NCI-H187 treated with DMSO at 0.1 percent for 48 hours (cell line): ENCODE measurements around the gene GABPB1.

Experiments used
- DNase-seq: peaks from one replicate; lab custom pipeline; 2025; lab: John Stamatoyannopoulos, UW

Gene GABPB1

DNA sequence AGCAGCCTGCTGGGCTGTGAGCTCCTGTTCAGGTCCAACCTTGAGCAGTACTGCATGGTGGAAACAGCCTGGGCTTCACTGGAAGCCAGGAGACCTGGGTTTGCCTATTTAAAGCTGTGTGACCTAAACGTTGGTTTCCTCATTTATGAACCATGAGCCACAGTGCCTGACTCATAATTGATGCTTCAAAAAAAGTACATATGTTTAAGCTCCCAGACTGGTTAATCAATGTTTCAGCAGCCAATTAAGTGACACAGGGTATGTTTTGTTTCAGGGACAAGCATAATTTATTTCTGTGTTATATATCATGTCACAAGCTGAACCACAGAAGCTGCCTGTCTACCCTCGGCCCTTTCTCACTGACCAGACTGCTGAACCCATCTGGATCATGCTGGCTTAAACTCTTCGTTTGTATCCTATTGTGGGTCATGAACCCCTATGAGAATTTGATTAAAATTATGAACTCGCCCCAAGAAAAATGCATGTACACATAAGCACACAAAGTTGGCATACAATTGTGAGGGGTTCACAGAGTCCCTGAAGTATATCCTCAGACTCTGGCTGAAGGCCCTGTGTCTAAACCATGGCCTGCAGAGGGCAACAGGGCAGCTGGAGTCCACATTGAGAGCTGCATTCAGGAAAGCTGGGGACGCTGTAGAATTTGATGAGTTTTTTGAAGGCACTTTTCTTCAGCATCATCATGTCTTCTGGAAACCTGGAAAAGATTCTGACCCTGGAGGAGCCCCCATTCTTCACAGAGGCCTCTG, 113.1 kb downstream of the GABPB1 start:
- DNase-seq, result no peak

DNA sequence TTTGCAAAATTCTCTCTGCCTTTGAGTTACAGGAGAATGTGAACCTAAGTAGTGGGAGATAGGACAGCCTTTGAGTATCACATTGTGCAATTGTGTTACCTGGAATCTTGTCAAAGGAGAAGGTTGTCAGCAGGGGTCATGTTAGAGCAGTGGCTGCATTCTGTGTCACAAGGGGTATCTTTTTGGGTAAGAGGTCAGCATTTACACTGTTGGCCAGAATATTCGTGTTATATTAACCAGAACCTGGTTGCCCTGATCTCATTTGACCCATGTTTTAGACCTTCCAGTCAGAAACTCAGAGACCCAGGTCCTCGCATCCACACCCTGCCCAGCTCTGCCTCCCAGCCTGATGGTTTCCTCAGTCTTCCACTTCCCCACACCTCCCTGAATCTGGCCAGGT, 116.7 kb downstream of the GABPB1 start:
- no peak for DNase-seq

- DNase-seq, result no peak
These were observed 118.6 kb downstream of the GABPB1 start for GRCh38 chr15:50236433-50236832.

GRCh38 chr15:50235794-50236193, 119.2 kb downstream of the GABPB1 start:
- no peak for DNase-seq

DNA sequence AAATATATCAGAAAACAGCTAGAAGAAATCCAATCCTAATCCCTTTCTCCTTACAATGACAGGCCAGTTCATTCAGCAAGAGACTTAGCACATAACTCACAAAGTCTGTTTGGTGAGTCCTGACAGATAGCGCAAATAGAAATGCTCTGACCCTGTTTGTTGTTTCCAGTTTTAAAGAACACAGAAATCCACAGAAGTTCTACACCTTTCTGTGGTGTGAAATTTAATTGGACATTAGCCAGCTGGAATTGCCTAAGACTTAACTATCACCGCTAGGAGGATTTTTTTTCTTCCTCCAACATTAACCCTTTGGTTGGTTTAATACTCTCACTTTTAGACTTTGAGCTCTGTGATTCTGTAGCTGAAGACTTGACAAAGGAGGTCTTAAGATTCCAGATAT, 120.2 kb downstream of the GABPB1 start:
- DNase-seq, result no peak

DNA sequence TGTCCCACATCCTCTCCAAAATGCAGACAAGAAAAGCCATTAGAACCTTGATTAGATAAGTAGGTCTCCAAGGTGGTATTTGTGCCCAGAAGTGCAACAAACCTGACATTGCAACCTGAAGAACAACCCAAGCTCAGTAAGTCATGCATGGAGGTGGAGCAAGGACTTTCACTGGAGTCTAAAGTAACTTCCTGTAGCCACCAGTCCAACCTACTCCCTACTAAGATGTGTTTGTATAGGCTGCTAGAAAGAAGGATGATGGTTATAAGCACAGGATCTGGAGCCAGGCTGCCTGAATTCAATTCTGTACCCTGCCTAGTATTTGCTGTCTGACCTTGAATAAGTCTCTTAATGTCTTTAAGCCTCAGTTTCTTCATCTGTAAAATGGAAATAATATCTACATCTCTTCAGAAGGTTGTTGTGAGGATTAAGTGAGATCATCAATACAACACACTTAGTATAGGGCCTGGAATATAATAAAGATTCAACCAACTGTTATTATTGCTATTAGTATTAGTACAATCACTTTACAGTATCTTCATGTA, 121.7 kb downstream of the GABPB1 start:
- DNase-seq, result no peak

DNA sequence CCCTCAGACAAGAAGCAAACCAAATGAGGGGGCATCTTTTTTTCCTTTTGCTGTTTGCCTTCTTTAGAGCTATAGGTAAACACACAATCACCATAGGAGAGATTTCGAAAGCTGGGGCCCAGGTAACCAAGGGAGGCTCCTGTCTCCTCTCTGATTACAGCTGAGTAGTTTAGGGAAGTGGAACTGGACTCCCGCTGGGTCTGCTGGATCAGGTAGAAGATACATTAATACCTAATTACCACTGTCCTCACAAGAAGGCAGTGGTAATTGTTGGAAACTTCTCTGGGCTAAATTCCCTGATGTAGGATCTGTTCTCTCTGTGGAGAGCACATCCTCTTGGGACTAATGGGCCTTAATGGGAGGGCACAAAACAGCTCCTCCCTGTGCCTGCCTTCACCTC, 122.2 kb downstream of the GABPB1 start:
- DNase-seq, result no peak

GRCh38 chr15:50231761-50232160, 123.2 kb downstream of the GABPB1 start:
- DNase-seq, result no peak

DNA sequence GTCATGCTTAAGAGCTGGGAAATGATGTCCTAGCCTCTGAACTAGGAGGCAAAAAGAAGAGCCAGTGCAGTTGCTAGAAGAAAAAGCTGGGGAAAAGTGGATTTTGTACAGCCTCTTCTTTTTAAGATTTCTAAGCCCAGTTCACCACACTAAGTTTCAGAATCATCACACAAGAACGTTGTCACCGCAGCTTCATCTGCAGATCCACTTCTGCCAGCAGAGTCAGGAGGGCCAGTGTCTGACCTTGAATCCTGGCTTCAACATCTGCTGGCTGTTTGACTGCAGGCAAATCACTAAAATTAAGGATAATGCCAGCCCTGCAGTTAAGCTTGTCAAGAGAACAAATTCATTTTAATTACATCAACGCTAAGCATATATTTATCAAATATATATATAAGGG, 125.7 kb downstream of the GABPB1 start:
- no peak for DNase-seq

- no peak for DNase-seq
These were observed 126.1 kb downstream of the GABPB1 start for GRCh38 chr15:50228866-50229265.

DNA sequence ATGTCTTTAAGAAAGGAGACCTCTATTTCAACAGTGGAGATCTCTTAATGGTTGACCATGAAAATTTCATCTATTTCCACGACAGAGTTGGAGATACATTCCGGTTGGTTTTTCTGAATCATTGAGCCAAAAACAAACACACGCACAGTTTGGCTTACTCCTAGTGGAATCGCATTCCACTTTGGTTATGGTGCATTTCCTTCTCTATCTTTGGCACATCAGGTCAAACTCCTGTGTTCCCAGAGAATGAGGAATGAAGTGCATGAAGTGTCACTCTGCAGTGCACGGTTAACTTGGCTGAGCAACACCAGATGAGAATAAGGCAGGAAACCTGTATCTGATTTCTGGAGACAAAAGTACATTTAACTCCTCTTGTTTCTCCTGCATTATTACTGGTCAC, 127.9 kb downstream of the GABPB1 start:
- no peak for DNase-seq

- no peak for DNase-seq
These were observed 129.1 kb downstream of the GABPB1 start for GRCh38 chr15:50225938-50226337.
